Fibroblast of villous mesenchyme (primary cell): ENCODE results near the gene HIBADH. TPM values are rescaled to one million over a fixed set of nuclear protein-coding genes. Genes with fewer than 3 reads are reported as not detected.

Experiments
- DNase-seq: peaks from one replicate; pipeline ENCODE4 v3.0.0-alpha.2; 2010; ENCODE audit warnings: low read depth
- H3K4me3 ChIP-seq: 2 replicates; pipeline ENCODE4 v1.5.1; 2011; ENCODE audit warnings: low read depth, mild to moderate bottlenecking, low read length
- total RNA-seq: library from RNA; depleted of rRNA; stranded (reverse); fragments of >200 nt; gene quantifications from 2 replicates; pipeline ENCODE4 v1.2.3, GENCODE V29; 2012
- TF ChIP-seq, protein P1 (sequence below): IDR thresholded peaks from 2 replicates; pipeline ENCODE4 v1.5.1; 2012; ENCODE audit warnings: low read depth, mild to moderate bottlenecking, low read length; ENCODE audit not compliant: insufficient read depth

The HIBADH gene
- total RNA-seq, 1 donor, result 70.0 TPM

DNA sequence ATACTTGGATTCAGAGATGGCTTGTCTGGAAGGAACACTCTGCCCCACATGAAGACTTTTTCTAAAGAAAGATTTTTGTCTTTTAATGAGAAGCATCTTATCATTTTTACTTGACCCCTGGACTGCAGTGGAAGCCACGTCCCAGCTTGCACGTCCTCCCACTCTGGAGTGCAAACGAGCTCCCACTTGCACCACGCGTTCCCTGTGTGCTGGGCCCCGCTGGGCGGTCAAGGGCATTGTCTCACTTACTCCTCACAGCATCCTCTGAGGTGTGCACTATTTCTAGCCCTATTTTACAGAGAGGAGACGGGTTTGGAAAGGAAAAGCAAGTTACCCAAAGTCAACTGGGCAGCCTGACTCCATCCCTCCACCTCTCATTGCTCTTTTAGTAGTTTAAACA lies 175.2 kb downstream of the HIBADH start:
- no peak overlapping the region for H3K4me3 ChIP-seq
- TF ChIP-seq, protein P1, sequence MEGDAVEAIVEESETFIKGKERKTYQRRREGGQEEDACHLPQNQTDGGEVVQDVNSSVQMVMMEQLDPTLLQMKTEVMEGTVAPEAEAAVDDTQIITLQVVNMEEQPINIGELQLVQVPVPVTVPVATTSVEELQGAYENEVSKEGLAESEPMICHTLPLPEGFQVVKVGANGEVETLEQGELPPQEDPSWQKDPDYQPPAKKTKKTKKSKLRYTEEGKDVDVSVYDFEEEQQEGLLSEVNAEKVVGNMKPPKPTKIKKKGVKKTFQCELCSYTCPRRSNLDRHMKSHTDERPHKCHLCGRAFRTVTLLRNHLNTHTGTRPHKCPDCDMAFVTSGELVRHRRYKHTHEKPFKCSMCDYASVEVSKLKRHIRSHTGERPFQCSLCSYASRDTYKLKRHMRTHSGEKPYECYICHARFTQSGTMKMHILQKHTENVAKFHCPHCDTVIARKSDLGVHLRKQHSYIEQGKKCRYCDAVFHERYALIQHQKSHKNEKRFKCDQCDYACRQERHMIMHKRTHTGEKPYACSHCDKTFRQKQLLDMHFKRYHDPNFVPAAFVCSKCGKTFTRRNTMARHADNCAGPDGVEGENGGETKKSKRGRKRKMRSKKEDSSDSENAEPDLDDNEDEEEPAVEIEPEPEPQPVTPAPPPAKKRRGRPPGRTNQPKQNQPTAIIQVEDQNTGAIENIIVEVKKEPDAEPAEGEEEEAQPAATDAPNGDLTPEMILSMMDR, result no peak
- no peak for DNase-seq

DNA sequence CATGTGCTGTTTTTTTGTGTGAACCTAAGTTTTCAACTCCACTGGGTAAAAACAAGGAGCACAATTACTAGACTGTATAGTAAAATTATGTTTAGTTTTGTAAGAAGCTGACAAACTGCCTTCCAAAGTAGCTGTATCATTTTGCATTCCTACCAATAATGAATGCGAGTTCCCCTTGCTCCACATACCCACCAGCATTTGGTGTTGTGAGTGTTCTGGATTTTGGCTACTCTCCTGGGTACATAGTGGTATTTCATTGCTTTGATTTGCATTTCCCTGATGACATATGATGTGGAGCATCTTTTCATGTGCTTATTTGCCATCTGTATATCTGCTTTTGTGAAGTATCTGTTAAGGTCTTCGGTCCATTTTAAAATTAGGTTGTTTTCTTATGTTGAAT lies 178.2 kb downstream of the HIBADH start:
- TF ChIP-seq, protein P1, result no peak
- DNase-seq, result no peak

GRCh38 chr7:27482219-27482618 lies 180.5 kb downstream of the HIBADH start:
- TF ChIP-seq, protein P1, result no peak
- no peak for DNase-seq
- no peak overlapping the region for H3K4me3 ChIP-seq

More for the DNA sequence above, 178.2 kb downstream of the HIBADH start:
- H3K4me3 ChIP-seq, result no peak overlapping the region

DNA sequence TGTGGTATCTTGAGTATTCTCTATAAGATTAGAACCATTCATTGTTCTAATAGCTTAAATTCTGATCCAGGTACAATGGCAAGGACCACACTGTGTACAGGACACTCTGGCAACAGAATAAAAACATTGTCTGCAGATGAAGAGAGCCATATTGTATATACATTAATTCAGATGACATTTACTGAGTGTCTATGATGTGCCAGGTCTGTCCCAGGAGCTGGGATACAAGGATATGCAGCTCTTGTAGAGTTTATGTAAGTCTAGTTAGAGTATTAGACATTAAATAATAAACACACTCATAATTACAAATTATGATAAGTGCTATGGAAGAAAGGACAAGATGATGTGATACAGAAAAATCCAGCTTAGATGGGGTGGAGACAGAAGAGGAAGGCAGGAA lies 184.1 kb downstream of the HIBADH start:
- TF ChIP-seq, protein P1, result no peak
- no peak for DNase-seq
- H3K4me3 ChIP-seq, result no peak overlapping the region

- TF ChIP-seq, protein P1, result no peak
- DNase-seq, result no peak
- no peak overlapping the region for H3K4me3 ChIP-seq
Observed at GRCh38 chr7:27478084-27478483, 184.6 kb downstream of the HIBADH start.

- H3K4me3 ChIP-seq, result no peak overlapping the region
- DNase-seq, result no peak
- TF ChIP-seq, protein P1, result no peak
Observed at GRCh38 chr7:27476493-27476892, 186.2 kb downstream of the HIBADH start.

Other genes with a start within 250 kb of the HIBADH start
- 70.9 and 99.7 TPM in 2 replicates for gene TAX1BP1, start 77.3 kb upstream of the HIBADH start, total RNA-seq